Measurements from ENCODE around the gene TMEM107.

DNA sequence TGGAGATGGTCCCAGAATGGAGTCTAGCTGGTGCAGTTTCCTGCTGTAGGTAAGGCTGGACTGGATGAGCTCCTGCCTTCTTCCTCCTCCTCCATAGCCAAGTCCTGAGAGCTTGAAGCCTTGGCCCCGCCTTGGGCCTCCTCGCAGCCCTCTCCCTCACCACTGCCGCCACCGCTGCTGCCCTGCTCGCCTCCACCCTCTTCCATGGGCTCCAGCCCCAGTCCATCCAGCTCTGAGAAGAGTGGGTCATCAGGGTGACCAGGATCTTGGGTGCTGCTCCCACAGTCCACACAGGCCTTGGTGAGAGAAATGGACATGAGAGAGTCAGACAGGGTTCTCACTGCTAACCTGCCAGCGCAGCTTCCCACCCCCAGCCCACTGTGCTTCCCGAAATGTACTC is 35.1 kb downstream of the TMEM107 start:
- TF ChIP-seq, protein P1, sequence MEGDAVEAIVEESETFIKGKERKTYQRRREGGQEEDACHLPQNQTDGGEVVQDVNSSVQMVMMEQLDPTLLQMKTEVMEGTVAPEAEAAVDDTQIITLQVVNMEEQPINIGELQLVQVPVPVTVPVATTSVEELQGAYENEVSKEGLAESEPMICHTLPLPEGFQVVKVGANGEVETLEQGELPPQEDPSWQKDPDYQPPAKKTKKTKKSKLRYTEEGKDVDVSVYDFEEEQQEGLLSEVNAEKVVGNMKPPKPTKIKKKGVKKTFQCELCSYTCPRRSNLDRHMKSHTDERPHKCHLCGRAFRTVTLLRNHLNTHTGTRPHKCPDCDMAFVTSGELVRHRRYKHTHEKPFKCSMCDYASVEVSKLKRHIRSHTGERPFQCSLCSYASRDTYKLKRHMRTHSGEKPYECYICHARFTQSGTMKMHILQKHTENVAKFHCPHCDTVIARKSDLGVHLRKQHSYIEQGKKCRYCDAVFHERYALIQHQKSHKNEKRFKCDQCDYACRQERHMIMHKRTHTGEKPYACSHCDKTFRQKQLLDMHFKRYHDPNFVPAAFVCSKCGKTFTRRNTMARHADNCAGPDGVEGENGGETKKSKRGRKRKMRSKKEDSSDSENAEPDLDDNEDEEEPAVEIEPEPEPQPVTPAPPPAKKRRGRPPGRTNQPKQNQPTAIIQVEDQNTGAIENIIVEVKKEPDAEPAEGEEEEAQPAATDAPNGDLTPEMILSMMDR (tag by site-specific recombination; IDR thresholded peaks at IDR 0.05), result no peak
- TF ChIP-seq BCL11A (tag by site-specific recombination; IDR thresholded peaks at IDR 0.05; ENCODE audit: low read depth) (no peak), ZBTB7A (tag by site-specific recombination; IDR thresholded peaks at IDR 0.05; ENCODE audit: low read depth) (no peak), ZNF558 (tag by site-specific recombination; IDR thresholded peaks at IDR 0.05) (no peak)
- TF ChIP-seq, protein P2, sequence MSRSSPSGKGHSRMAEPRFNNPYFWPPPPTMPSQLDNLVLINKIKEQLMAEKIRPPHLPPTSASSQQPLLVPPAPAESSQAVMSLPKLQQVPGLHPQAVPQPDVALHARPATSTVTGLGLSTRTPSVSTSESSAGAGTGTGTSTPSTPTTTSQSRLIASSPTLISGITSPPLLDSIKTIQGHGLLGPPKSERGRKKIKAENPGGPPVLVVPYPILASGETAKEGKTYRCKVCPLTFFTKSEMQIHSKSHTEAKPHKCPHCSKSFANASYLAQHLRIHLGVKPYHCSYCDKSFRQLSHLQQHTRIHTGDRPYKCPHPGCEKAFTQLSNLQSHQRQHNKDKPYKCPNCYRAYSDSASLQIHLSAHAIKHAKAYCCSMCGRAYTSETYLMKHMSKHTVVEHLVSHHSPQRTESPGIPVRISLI (tag by site-specific recombination; IDR thresholded peaks at IDR 0.05), result no peak
